Gastroesophageal sphincter (tissue), 4 donors: ENCODE data around the gene FAM32A. TPM values are rescaled to one million over a fixed set of nuclear protein-coding genes. Genes with fewer than 3 reads are reported as not detected.

Source experiments
- ATAC-seq: fragments of 150-250 bp; one replicate; pipeline ENCODE4 v1.9.1; 2016; ENCODE audit warnings: mild to moderate bottlenecking, moderate library complexity
- H3K27ac ChIP-seq, 4 donors: fragments of 200-600 bp; sonication (generic) in 3 of 4; 1 replicate in 3 of 4; 2 replicates in 1 of 4; pipeline ENCODE4 v1.5.1; 2016 to 2019
- H3K27me3 ChIP-seq: fragments of 200-600 bp; sonication (generic); one replicate; pipeline ENCODE4 v1.5.1; 2019
- H3K36me3 ChIP-seq, 2 donors: fragments of 200-600 bp; sonication (generic); one replicate each; pipeline ENCODE4 v1.5.1; 2019; ENCODE audit warnings: control low read depth in 1 of 2
- H3K4me1 ChIP-seq, 3 donors: fragments of 200-600 bp; sonication (generic); 1 replicate in 2 of 3; 2 replicates in 1 of 3; pipeline ENCODE4 v1.5.1; 2016 to 2019; ENCODE audit warnings: control low read depth in 2 of 3
- H3K4me3 ChIP-seq, 2 donors: fragments of 200-600 bp; sonication (generic); one replicate each; pipeline ENCODE4 v1.5.1; 2019; ENCODE audit warnings: mild to moderate bottlenecking in 1 of 2, moderate library complexity in 1 of 2
- H3K9me3 ChIP-seq, 3 donors: fragments of 200-600 bp; sonication (generic); one replicate each; pipeline ENCODE4 v1.5.1; 2017 to 2019; ENCODE audit warnings: control low read depth in 2 of 3
- EP300 ChIP-seq: sonication (generic); formaldehyde crosslinking; IDR thresholded peaks from one replicate; pipeline ENCODE4 v1.6.1; 2017; ENCODE audit warnings: antibody characterized with exemption, mild to moderate bottlenecking
- POLR2A ChIP-seq, 2 donors: fragments of 450-650 bp; IDR thresholded peaks; one replicate each; pipeline ENCODE4 v1.6.1; 2017; ENCODE audit warnings: antibody characterized with exemption in 2 of 2, mild to moderate bottlenecking in 2 of 2, moderate library complexity in 1 of 2
- POLR2AphosphoS5 ChIP-seq: sonication (generic); formaldehyde crosslinking; IDR thresholded peaks from one replicate; pipeline ENCODE4 v1.6.1; 2017; ENCODE audit warnings: antibody characterized with exemption
- WGBS, 2 donors: methylation state at CpG; one replicate each; pipeline ENCODE4 v1.1.5; 2018; ENCODE audit warnings: low coverage in 1 of 2; 5-methylcytosine and 5-hydroxymethylcytosine counted together
- total RNA-seq, 4 donors: library from RNA; depleted of rRNA; stranded (reverse); fragments of >200 nt; gene quantifications; one replicate each; pipeline ENCODE4 v1.1.0, GENCODE V29; 2016
- TF ChIP-seq, protein P1 (sequence below), 4 experiments: fragments of 200-600 bp in 2 of 4; fragments of 450-650 bp in 2 of 4; sonication (generic) in 1 of 4; IDR thresholded peaks; one replicate each; pipeline ENCODE4 v1.5.1; 2017 to 2019; ENCODE audit warnings: antibody characterized with exemption in 4 of 4, mild to moderate bottlenecking in 2 of 4, moderate library complexity in 2 of 4

The FAM32A gene
- total RNA-seq, 4 donors from 2014 or later = 90.1 to 126 (median 104) TPM

DNA sequence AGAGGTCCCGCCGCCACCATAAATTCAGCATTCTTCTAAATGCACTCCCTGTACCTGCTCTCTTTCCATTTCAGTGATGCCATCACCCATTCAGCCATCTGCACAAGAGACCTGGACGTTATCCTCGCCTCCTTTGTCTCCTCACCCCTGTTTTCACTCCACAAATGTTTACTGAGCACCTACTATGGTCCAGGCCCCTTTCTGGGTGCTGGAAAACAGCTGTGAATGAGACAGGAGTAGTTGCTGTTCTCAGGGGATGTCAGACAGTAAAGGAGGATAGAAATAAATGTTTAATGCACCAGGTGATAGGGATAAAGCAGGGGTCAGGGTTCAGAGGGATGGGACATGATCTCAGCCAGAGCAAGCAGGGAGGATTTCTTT, 15.8 kb downstream of the FAM32A start:
- Histone ChIP-seq H3K4me1 (peaks cover 0 to 48% (median 14%) of the 10 kb centered on the region in 3 donors), H3K36me3 (peaks cover 0 to 56% of the 10 kb centered on the region in 2 donors), H3K27me3 (no peaks in the 10 kb centered on the region), H3K4me3 (no peak overlapping the region), H3K9me3 (no peaks in the 10 kb centered on the region), H3K27ac (no peak overlapping the region)
- no peak for ATAC-seq
- WGBS, 2 donors = 50 to 80% methylated on average over 1 to 4 of the region's 4 CpGs
- TF ChIP-seq POLR2A (IDR thresholded peaks at IDR 0.05) (no peak), EP300 (no peak), POLR2AphosphoS5 (no peak)
- TF ChIP-seq, protein P1, sequence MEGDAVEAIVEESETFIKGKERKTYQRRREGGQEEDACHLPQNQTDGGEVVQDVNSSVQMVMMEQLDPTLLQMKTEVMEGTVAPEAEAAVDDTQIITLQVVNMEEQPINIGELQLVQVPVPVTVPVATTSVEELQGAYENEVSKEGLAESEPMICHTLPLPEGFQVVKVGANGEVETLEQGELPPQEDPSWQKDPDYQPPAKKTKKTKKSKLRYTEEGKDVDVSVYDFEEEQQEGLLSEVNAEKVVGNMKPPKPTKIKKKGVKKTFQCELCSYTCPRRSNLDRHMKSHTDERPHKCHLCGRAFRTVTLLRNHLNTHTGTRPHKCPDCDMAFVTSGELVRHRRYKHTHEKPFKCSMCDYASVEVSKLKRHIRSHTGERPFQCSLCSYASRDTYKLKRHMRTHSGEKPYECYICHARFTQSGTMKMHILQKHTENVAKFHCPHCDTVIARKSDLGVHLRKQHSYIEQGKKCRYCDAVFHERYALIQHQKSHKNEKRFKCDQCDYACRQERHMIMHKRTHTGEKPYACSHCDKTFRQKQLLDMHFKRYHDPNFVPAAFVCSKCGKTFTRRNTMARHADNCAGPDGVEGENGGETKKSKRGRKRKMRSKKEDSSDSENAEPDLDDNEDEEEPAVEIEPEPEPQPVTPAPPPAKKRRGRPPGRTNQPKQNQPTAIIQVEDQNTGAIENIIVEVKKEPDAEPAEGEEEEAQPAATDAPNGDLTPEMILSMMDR (IDR thresholded peaks at IDR 0.05) = no peak

DNA sequence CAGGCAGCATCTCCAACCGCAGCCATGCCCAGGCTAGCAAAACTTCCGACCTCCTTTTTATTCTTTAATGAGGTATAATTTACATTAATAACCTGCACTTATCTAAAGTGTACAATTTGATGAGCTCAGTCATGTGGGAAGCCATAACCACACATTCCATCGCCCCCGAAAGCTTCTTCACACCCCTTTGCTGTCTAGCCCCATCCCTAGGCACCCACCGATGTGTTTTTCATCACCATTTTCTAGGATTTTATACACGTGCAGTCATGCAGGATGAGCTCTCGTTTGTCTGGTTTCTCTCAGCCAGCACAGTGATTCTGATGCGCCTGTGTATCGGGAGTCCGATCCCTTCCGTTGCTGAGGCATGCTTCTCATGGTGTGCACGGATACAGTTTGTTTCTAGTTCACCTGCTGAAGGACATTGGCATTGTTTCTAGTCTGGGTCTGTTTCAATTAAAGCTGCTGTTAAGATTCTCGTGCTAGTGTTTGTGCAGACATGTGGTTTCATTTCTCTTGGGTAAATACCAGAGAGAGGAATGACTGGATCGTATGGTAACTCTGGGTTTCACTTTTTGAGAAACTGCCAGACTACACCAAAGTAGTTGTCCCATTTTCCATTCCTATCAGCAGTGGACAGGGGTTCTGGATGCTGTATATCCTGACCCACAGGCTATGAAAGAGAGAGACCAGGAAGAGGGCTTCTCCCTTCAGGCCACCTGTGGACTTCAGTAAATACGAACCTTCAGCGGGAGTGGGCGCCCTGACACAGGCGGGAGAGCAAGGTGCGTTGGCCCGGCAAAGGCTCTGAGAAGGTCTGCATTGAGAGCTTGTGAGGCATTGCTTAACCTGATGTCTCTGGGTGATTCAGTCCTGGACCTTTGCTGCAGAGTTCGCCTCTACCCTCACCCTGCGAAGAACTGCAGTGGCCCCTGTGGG, 17.4 kb downstream of the FAM32A start:
- Histone ChIP-seq H3K27ac (no peak overlapping the region), H3K4me3 (no peak overlapping the region), H3K27me3 (no peaks in the 10 kb centered on the region), H3K9me3 (no peaks in the 10 kb centered on the region), H3K36me3 (peaks cover 0 to 72% of the 10 kb centered on the region in 2 donors), H3K4me1 (peaks cover 0 to 45% (median 14%) of the 10 kb centered on the region in 3 donors)
- WGBS, 2 donors = 68 to 89% methylated on average over 11 to 12 of the region's 22 CpGs
- no peak for TF ChIP-seq POLR2A (IDR thresholded peaks at IDR 0.05)
- no peak for TF ChIP-seq EP300
- TF ChIP-seq POLR2AphosphoS5 = no peak
- TF ChIP-seq, protein P1 (IDR thresholded peaks at IDR 0.05) = no peak
- no peak for ATAC-seq

DNA sequence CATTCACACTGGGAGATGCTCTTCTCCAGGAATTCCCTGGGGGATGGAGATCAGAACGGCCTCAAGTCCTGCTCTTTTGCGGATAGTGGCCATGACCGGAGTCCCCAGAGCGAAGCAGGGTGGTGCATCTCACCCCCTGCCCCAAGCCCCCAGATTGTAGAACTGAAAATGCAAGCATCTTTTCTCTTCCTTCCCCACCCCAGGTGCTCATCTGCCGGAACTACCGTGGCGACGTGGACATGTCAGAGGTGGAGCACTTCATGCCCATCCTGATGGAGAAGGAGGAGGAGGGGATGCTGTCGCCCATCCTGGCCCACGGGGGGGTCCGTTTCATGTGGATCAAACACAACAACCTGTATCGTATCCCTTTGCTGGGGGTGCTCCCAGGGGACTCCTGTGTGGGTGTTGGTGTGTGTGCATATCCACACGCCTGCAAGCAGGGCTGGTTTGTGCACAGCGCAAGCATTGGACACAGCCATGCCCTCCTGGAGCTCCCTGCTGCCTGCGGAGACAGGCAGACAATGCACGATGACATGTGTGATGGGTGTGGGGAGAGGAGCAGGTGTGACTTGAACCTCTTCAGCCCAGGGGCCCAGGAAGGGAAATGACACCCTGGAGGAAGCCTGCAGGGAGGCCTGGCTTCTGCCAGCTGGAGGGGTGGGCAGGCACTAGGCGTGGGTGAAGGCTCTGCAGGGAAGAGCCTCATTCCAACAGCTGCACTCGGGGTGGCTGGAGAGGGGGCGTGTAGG, 18.2 kb downstream of the FAM32A start:
- Histone ChIP-seq H3K4me1 (peaks cover 0 to 41% (median 14%) of the 10 kb centered on the region in 3 donors), H3K36me3 (peaks cover 0 to 81% of the 10 kb centered on the region in 2 donors), H3K27ac (no peak overlapping the region), H3K9me3 (no peaks in the 10 kb centered on the region), H3K27me3 (no peaks in the 10 kb centered on the region), H3K4me3 (no peak overlapping the region)
- TF ChIP-seq POLR2A (IDR thresholded peaks at IDR 0.05) = no peak
- TF ChIP-seq EP300 = no peak
- TF ChIP-seq, protein P1 (IDR thresholded peaks at IDR 0.05) = no peak
- no peak for TF ChIP-seq POLR2AphosphoS5
- ATAC-seq = no peak
- WGBS, 2 donors = 73 to 83% methylated on average over 2 to 4 of the region's 19 CpGs

DNA sequence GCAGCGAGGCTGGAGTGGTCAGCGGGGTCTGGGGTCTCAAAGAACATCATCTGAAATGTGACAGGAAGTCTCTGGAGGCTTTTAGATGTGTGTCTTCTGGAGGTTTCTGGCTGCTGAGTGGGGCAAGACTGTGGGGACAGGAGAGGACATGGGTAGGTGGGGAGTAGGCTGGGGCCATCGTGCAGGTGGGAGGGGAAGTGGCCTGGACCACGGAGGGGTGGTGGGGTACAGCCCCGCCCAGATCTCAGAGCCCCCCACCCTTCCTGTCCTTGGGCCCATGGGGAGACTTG, 18.7 kb downstream of the FAM32A start:
- Histone ChIP-seq H3K36me3 (peaks cover 0 to 86% of the 10 kb centered on the region in 2 donors), H3K27ac (no peak overlapping the region), H3K9me3 (no peaks in the 10 kb centered on the region), H3K4me1 (peaks cover 0 to 36% (median 9%) of the 10 kb centered on the region in 3 donors), H3K4me3 (no peak overlapping the region), H3K27me3 (no peaks in the 10 kb centered on the region)
- ATAC-seq = no peak
- TF ChIP-seq POLR2A (IDR thresholded peaks at IDR 0.05) = no peak
- no peak for TF ChIP-seq EP300
- TF ChIP-seq, protein P1 (IDR thresholded peaks at IDR 0.05) = no peak
- TF ChIP-seq POLR2AphosphoS5 = no peak
- WGBS, 2 donors = 83 to 100% methylated on average over 1 to 2 of the region's 5 CpGs
